Measurements from ENCODE around the gene KRTAP5-11.
"Not testable (repeated sequence)": the region's sequence is repeated elsewhere in the genome, so short reads cannot be mapped to it uniquely, and the experiment has no call there.

KRTAP5-11 gene

GRCh38 chr11:71543866-71544265, 38.8 kb downstream of the KRTAP5-11 start:
- FAIRE-seq (no peak), DNase-seq (ENCODE audit: insufficient read length, low spot score) (no peak)
- no peak for TF ChIP-seq POLR2A (IDR thresholded peaks at IDR 0.05; ENCODE audit: low read depth, low read length)

GRCh38 chr11:71542879-71543777, 39.5 kb downstream of the KRTAP5-11 start:
- no peak for FAIRE-seq
- TF ChIP-seq POLR2A (IDR thresholded peaks at IDR 0.05; ENCODE audit: low read depth, low read length) = no peak
- no peak for DNase-seq (ENCODE audit: insufficient read length, low spot score)

GRCh38 chr11:71542382-71542781, 40.3 kb downstream of the KRTAP5-11 start:
- TF ChIP-seq POLR2A (IDR thresholded peaks at IDR 0.05; ENCODE audit: low read depth, low read length) = no peak
- DNase-seq (ENCODE audit: insufficient read length, low spot score) = no peak
- FAIRE-seq = no peak

GRCh38 chr11:71540521-71541304, 42.0 kb downstream of the KRTAP5-11 start:
- not testable (repeated sequence) for FAIRE-seq; DNase-seq (ENCODE audit: insufficient read length, low spot score)

DNA sequence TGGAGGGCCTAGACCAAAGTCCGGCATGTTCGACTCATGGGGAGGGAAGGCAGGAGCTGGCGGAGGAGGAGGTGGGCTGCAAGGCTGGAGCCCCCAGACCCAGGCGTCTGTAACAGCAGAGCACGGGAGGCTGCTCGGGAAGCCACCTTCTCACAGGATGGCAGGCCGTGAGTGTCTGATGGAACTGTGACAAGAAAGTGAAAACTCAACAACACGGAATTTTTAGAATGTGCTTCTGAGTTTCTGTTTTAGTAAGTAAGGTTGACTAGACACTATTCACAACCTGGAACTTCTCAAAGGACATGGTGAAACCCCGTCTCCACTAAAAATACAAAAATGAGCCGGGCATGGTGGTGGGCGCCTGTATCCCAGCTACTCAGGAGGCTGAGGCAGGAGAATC, 42.7 kb downstream of the KRTAP5-11 start:
- not testable (repeated sequence) for DNase-seq (ENCODE audit: insufficient read length, low spot score); FAIRE-seq

DNA sequence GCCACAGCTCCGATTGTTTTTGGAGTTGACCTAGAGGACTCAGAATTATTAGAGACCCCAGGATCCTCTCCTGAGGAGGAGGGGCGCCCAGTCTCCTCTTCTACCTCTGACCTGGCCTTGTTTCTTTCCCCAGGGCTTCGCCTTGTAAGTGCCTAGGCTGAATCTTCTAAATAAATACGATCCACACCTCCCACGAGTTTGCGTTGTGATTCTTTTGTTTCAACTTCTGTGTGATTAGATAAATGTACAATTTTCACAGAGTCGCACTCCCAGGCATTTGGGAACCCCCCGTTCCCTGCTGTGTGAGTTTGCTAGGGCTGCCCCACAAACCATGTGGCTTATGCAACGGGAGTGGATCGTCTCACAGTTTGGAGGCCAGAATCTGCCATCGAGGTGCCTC, 43.7 kb downstream of the KRTAP5-11 start:
- FAIRE-seq (no peak), DNase-seq (ENCODE audit: insufficient read length, low spot score) (no peak)
- no peak for TF ChIP-seq POLR2A (IDR thresholded peaks at IDR 0.05; ENCODE audit: low read depth, low read length)

- DNase-seq (ENCODE audit: insufficient read length, low spot score) (no peak), FAIRE-seq (no peak)
- no peak for TF ChIP-seq POLR2A (IDR thresholded peaks at IDR 0.05; ENCODE audit: low read depth, low read length)
Measured at GRCh38 chr11:71538666-71538990, 44.0 kb downstream of the KRTAP5-11 start.

DNA sequence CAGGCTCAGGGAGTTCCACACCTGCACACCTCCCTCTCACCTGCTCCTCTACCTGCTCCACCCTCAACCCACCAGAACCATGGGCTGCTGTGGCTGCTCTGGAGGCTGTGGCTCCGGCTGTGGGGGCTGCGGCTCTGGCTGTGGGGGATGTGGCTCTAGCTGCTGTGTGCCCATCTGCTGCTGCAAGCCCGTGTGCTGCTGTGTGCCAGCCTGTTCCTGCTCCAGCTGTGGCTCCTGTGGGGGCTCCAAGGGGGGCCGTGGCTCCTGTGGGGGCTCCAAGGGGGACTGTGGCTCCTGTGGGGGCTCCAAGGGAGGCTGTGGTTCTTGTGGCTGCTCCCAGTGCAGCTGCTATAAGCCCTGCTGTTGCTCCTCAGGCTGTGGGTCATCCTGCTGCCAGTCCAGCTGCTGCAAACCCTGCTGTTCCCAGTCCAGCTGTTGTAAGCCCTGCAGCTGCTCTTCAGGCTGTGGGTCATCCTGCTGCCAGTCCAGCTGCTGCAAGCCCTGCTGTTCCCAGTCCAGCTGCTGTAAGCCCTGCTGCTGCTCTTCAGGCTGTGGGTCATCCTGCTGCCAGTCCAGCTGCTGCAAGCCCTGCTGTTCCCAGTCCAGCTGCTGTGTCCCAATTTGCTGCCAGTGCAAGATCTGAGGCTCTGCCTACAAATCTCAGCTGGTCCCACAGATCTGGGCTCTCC, 44.6 kb downstream of the KRTAP5-11 start, which contains the start of gene KRTAP5-8:
KRTAP5-8 (plus strand) TSS at position 49 of the 689 bp plus-strand sequence; CDS start at position 80, 31 bp downstream.
- FAIRE-seq; DNase-seq (ENCODE audit: insufficient read length, low spot score): not testable (repeated sequence)

- FAIRE-seq (no peak), DNase-seq (ENCODE audit: insufficient read length, low spot score) (no peak)
- no peak for TF ChIP-seq POLR2A (IDR thresholded peaks at IDR 0.05; ENCODE audit: low read depth, low read length)
Measured at GRCh38 chr11:71537537-71537936, 45.1 kb downstream of the KRTAP5-11 start.

GRCh38 chr11:71535825-71536224, 46.9 kb downstream of the KRTAP5-11 start:
- no peak for TF ChIP-seq POLR2A (IDR thresholded peaks at IDR 0.05; ENCODE audit: low read depth, low read length)
- no peak for DNase-seq (ENCODE audit: insufficient read length, low spot score)
- no peak for FAIRE-seq

GRCh38 chr11:71534711-71535608, 47.7 kb downstream of the KRTAP5-11 start:
- not testable (repeated sequence) for FAIRE-seq

GRCh38 chr11:71532036-71532610, 50.6 kb downstream of the KRTAP5-11 start:
- no peak for FAIRE-seq
- no peak for TF ChIP-seq POLR2A (IDR thresholded peaks at IDR 0.05; ENCODE audit: low read depth, low read length)

More at GRCh38 chr11:71534711-71535608, 47.7 kb downstream of the KRTAP5-11 start:
- DNase-seq (ENCODE audit: insufficient read length, low spot score) = not testable (repeated sequence)

More at GRCh38 chr11:71532036-71532610, 50.6 kb downstream of the KRTAP5-11 start:
- DNase-seq (ENCODE audit: insufficient read length, low spot score) = no peak
